ENCODE measurements around the gene GPX8.

GPX8 gene

DNA sequence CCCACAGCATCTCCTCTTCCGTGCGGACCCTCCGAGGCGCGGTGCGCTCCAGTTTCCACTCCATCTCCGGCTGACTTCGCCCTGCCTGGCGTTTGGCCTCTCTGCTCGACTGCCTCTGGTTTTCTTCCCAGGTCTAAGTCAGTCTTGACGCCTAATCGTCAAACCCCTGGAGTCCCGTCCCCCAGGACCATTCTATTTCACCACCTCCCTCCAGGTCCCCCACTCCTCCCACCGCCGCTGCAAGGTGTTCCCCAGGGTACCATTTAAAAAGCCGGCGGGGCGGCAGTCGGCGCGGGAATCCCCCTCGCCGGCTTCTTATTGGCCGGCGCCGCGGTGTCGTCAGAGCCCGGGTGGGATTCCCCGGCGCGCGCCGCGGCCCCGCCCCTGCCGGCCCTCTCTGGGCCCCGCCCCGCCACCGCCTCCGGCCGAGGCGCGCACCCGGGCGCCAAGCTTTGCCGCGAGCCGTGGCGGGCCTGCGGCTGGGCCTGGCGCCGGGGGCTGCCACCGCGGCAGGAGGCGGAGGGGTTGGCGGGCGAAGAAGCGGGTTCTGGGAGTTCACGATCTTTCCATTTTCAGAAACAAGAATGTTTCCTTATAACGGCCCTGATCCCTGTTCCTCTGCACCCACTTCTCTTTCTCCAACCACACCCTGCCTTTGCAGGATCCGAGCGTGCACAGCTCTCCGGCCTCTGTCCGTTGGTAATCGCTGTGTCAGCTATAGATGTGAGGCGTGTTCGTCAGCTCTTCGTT, 13.1 kb downstream of the GPX8 start, which contains the start of gene CDC20B:
CDC20B (minus strand) TSS at position 241 of the 750 bp plus-strand sequence; CDS start at position 64, 177 bp downstream.
- DNase-seq, result peak; percentile 88

DNA sequence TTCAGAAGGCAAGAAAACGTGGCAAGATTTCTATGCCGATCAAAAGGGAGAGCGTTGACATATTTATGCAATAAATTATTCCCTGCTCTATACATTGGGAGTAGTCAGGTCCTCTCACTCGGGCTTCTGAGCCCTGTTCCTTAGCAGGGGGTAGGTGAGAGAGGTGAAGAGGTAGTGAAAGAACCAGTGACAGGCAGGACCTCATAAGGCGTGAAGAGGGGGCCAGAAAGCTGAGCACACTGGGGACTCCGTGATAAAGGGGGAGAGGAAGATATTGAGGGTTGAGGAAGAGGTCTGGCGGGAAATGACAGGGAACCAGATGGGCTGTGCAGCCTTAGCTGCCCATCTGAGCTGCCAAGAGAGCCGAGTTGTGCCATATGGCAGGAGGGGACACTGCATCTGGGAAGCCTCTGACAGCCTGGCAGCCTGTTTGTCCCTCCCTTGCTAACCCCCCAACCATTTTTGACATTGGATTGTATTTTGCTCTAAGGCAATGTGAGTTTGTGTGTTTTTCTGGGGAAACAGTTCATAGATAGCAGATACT, 13.8 kb downstream of the GPX8 start:
- DNase-seq, result peak; percentile 34

DNA sequence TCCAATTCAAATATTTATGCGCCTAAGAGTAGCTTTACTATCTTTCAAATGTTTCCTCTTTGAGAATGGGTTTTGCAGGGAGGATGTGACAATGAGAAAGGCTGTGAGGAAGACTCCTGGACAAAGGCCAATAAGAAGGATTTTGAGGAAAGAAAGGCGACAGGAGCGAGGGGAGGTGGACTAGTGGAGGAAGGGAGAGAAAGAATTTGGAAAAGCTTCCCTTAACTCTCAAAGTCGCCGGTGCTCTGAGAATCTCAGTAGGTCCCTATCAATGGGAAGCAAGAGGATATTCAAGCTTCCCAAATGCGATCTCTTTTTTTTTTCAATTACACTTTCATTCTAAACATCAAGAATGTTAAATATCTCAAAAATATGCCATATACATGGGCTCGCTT, 15.8 kb downstream of the GPX8 start:
- no peak for DNase-seq

GRCh38 chr5:55176176-55176818, 16.3 kb downstream of the GPX8 start:
- peak; percentile 64 for DNase-seq

- no peak for DNase-seq
Observed at GRCh38 chr5:55177078-55177477, 17.1 kb downstream of the GPX8 start.

DNA sequence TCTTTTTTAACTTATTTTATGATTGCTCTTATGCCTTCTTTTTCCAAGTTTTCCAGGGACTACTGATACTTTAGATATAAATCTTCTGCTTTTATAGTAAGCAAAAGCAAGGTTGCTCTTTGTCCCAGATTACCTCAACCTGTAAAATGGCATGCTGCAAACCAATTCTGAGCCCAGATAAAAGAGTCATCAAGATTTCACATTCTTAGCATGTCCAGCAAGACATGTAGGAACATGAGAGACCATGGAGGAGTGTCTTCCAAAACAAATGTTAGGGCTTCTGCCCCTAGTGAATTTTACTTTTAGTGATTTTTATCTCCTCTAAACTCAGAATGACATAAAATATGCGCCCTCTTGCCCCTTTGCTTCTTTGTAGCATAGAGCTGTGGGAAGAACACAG, 20.0 kb downstream of the GPX8 start:
- no peak for DNase-seq

DNA sequence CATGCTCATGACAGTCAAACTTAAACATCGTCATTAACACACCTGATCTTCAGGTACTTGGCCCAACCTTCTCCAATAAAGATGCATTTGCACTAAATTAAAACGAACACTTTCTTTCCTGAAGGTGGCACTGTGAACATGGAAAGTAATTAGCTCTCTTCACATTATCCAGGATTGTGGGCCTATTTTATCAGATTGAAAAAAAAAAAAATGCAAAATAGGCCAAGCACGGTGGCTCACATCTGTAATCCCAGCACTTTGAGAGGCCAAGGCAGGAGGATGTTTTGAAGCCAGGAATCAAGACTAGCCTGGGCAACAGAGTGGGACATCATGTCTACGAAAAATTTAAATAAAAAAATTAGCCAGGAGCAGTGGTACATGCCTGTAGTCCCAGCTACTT, 27.4 kb downstream of the GPX8 start:
- DNase-seq, result peak; percentile 34

DNA sequence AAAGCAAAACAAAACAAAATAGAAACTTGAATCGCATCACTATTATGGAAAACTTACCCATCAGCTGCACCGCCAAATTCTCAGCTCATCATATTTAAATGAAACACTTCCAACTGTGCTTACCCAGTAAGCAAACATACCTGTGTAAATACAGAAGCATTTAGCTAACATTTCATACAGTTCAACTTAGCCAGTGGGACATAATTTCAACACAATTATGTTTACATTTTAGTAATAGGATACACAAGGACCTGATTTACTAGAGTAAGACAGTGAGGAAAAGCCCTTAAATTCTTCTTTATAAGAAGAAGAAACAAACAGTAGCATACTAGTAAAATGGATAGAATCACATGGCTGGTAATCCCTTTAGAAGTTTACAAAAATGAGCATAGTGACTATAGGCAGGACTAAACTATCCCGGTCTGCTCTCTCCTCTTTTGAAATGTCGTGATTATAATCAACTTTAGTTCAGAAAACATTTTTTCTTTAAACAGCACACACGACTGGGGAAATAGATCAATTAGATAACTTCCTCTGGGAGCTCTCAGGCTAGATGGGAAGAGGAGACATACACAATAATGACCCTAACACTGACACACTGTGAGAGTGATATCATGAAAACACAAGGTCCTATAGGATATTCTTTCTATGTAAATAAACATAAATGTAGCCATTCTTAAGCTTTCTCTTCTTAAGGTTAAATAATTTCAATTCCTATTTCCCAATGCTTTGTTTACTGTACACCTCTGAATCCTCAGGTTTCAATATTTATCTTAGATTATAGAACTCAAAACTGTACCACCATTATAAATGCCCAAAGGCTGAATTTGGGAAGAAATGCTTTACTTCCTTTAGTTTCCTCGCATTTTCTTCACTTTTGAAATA, 28.9 kb downstream of the GPX8 start:
- no peak for DNase-seq

GRCh38 chr5:55191165-55191564, 31.2 kb downstream of the GPX8 start:
- DNase-seq, result no peak

DNA sequence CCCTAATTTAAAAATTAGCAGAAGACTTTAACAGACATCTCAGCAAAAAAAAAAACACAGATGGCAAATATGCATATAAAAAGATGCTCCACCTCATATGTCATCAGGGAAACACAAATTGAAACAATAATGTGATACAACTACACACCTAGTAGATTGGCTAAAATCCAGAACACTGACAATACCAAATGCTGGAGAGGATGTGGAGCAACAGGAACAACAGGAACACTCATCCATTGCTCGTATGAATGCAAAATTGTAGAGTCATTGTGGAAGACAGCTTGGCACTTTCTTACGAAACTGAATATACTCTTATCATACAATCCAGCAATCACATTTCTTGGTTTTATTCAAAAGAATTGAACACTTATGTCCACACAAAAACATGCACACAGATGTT, 45.0 kb downstream of the GPX8 start:
- DNase-seq, result no peak

GRCh38 chr5:55211184-55211874, 51.4 kb downstream of the GPX8 start:
- DNase-seq, result no peak
